Activated CD4-positive, alpha-beta T cell treated with anti-CD3 and anti-CD28 coated beads for 4 hours (primary cell): ENCODE measurements around the gene ESRP2.

ENCODE experiments used
- DNase-seq, 2 donors: peaks; one replicate each; pipeline ENCODE4 v3.0.0-alpha.2; 2020

ESRP2 gene

DNA sequence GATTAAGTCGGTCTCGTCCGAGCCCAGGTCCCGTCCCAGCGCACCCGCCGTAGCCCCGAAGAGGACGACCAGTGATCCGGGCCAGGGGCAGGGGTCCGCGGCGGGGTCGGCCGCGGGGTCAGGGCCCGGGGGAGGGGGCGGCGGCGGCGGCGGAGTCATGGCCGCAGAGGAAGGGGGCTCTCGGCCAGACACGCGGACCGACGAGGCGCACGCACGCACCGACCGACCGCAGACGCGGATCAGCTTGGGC is at the start of gene ESRP2:
TSS of gene ESRP2 (minus strand) at position 241 of the 250 bp plus-strand sequence. CDS start at position 159, 82 bp downstream.
- no peak for DNase-seq

GRCh38 chr16:68285683-68286082 is 49.8 kb upstream of the ESRP2 start:
- DNase-seq = no peak

DNA sequence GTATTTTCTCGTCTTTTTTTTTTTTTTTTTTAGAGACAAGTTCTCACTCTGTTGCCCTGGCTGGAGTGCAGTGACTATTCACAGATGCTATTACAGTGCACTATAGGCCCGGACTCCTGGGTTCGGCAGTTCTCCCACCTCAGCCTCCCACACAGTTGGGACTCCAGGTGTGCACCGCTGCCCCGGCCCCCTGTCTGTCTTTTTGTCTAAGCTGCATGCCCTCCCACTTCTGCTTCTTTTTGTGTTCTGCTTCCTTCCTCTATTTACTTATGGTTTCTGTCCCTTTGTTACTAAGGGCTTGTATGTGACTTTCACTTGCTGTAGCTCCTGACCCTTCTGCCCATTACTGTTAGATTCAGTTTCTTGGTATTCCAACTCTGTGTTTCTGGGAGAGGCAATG is 48.9 kb upstream of the ESRP2 start:
- no peak for DNase-seq

DNA sequence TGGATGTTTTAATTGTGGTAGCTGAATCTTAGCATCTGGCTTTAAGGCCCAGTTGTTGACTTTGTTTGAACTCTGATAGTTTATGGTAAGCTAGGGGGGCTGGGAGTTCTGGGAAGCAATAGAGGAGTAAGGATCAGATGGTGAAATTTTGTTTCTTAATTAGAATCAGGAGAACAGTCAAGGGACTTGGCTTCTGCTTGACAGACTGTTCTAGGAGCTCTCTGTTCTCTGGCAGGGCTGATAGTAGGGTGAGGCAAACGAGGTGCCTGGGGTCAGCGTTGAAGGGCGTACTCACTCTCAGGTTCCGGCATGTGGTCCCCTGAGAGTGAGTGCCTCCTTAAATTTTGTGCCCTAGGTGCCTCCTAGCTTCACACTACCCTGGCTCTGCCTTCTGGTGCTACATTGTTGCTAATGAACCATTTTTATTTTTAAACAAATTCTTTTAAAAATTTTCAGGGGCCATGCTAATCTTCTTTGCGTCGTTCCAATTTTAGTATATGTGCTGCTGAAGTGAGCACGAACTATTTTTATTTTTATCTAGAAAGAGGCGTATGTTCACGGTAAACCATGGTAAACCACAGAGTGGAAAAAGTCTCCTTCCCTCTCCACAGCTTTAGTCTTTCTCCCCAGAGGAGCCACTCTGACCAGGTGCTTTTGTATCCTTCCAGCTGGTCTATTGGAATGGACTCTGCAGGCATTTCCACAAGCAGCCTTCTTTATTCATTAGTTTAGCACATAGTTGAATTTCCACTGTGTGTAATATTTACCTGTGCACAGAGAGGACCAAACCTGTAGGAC is 48.1 kb upstream of the ESRP2 start:
- DNase-seq = no peak

DNA sequence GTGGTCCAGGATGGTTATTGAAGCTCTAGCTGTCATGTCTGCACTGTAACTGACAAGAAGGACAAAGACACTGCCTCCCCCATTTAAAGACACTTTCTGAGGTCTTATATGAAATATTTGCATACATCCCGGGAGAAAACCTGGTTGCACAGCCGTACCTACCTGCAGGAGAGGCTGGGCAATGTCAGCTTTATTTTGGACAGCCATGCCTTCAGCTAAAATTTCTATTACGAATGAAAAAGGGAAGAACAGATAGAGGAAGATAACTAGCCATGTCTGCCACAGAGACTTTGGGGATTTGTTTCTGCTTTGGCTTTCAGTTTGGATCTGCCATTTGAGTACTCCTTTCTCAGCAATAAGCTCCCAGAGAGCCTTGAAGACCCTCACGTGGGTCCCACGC is 47.4 kb upstream of the ESRP2 start:
- DNase-seq = no peak

DNA sequence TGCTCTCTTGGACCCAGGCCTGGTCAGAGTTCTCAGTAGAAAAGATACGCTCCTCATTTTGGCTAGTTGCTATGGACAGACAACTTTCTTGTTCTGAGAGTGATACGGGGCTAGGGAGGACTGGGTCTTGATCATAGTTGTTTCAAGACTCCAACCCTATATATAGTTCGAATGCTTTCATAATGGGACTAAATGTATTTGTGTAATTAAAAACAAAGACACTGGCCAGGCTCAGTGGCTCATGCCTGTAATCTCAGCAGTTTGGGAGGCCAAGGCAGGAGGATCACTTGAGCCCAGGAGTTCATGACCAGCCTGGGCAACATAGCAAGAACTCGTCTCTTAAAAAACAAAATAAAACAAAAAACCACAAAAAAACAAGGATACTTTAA is 46.1 kb upstream of the ESRP2 start:
- no peak for DNase-seq

DNA sequence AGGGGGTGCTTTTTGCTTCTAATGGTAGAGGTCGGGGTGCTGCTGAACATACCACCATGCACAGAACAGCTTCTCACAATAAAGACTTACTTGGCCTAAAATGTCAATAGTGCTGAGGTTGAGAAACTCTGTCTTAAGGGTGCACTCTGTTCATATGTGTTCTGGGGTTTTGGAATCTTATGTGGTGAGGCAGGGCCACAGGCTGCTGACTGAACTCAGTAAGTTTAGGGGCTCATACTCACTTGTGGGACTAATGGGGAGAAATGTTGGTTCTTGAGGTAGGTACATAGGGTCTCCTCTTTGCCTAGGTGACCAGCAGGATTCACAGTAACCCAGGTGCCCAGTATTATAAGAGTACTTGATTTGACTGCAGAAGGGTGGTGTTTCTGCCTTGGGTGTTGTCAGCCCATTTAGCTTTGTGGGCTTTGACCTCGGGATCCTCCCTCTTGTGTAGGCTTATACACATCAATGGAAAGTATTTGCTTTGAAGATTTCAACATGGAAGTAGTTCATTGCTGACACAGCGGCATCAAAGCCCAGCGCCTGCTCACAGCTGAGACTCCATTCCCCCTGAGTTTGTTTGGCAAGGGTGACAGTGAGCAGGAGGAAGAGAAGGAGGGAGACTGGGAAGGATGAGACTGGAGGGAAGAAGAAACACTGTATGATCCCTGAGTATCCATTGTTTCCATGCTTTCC is 45.6 kb upstream of the ESRP2 start:
- DNase-seq = peak; percentile 29 to 36

DNA sequence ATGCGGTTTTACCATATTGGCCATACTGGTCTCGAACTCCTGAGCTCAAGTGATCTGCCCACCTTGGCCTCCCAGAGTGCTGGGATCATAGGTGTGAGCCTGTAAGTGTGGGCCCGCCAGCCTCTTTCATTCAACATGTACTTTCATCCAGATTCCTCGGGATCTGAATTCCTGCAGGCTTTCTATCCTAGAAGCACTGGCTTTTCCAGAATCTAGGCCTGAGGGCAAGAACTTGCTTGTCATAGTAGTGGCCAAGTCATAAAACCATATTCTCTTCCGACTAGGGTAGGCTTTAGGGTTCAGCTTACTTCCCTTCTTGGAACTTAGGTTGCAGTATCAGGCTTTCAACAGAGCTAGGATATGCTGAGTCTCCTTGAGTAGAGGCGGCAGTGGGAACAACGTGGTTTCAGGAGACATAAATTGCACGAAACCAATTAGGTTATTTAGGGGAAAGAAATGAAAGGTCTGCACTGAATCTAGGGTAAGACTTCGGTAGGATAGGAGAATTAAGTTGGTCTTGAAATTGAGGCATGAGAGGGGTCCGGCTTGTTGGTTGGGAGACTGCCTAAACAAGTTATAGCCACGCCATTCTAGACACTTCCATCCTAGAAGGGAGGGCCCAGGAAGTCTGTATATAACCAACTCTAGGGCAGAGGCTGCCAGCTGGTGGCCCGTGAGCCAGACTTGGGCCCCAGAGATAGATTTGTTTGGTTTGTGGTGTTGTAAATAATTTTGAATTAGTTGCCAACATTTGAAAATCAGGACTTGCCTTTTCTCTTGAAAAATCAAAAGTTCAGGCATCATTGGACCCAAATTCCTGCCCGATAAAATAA is 44.0 kb upstream of the ESRP2 start:
- DNase-seq = no peak

DNA sequence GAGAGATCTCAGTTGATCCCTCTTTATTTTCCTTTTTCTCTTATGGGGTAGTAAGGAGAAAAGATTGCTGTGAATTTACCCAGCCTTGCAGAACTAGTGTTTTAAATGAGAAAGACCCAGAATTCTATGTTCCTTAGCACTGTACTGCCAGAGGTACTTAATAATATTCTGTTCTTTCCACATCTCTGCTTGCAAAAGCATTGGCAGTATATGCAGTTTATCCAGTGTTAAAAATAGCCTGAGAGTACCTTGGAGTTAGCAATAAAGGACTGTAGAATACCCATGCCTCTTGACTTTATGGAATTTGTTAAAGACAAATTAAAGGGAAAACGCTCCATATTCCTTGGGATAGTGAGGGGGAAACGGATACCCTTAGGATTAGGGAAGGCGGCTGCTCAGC is 40.3 kb upstream of the ESRP2 start:
- DNase-seq = no peak

- peak; percentile 28 for DNase-seq
Measured at GRCh38 chr16:68275611-68276191, 39.8 kb upstream of the ESRP2 start.

GRCh38 chr16:68274441-68274840 is 38.5 kb upstream of the ESRP2 start:
- DNase-seq = no peak

DNA sequence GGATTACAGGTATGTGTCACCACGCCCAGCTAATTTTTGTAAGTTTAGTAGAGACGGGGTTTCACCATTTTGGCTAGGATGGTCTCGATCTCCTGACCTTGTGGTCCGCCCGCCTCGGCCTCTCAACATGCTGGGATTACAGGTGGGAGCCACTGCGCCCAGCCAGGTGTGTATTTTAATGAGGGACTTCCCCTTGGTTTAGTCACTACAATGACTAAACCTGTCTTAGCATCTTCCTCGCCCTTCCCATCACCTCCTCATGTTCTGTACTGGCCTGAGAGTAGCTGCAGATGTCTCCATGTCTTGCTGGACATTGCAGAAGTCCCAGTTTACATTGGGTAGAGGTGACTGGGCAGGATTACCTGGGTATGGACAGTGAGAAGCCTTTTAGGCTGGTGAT is 38.0 kb upstream of the ESRP2 start:
- no peak for DNase-seq

GRCh38 chr16:68273459-68273858 is 37.5 kb upstream of the ESRP2 start:
- no peak for DNase-seq

DNA sequence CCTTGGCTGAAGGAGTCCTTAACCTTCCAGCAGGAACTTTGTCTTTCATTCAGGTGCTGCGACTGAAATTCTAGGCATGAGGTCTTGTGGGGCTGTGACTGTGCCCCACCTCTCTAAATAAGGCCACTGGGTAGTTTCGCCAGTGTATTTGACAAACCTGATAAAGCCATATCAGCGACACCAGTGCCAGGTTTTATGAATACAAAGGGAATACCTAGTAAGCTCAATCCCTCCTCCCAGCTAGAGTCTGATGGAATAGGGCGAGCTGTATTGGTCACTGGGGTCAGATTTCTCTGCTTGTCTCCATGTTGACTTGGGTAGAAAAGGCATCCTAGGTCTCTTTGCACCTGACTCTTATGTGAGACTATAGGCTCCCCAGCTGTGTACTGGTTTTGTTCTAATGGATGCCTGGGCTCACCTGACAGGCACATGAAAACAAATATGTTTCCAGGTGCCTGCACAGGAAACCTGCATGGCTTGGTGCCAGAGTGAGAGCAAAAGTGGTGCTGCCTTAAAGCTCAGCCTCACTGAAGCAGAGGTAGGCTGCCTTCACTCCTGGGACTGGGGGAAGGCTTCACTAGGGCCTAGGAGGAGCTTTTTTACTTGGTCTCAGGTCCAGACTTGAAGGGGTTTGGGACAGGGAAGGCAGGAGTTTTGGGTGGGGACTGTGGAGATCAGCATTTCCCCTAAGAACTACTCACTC is 36.7 kb upstream of the ESRP2 start:
- DNase-seq = peak; percentile 42 to 47

GRCh38 chr16:68270353-68270752 is 34.4 kb upstream of the ESRP2 start:
- DNase-seq = peak; percentile 32 to 34

GRCh38 chr16:68269793-68270192 is 33.9 kb upstream of the ESRP2 start:
- no peak for DNase-seq

DNA sequence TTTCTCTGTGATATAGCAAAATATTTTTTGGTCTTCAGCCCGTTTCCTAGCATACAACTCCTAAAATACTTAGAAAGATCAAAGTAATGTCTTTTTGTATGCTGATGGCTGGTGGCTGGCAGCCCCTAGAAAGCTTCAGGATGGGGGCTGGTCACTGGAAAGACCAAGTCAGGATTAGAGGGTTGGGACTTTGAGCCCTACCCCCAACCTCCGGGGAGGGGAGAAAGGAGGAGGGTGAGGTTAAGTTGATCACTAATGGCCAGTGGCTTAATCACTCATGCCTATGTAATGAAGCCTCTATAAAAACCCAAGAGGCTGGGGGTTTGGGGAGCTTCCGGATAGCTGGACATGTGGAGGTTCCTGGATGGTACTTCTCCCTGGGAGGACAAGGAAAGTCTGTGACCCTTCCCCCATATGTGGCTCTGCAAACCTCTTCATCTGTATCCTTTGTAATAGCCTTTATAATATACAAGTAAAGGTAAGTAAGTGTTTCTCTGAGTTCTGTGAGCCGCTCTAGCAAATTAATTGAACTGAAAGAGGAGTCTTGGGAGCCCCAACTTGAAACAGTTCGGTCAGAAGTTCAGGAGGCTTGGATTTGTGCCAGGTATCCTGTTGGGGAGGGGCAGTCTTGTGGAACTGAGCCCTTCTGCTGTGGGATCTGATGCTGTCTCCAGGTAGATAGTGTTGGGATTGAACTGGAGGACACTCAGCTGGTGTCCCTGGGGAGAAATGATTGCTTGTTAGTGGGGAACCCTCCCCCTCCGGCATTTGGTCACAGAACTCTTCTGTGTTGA is 31.9 kb upstream of the ESRP2 start:
- DNase-seq = no peak

DNA sequence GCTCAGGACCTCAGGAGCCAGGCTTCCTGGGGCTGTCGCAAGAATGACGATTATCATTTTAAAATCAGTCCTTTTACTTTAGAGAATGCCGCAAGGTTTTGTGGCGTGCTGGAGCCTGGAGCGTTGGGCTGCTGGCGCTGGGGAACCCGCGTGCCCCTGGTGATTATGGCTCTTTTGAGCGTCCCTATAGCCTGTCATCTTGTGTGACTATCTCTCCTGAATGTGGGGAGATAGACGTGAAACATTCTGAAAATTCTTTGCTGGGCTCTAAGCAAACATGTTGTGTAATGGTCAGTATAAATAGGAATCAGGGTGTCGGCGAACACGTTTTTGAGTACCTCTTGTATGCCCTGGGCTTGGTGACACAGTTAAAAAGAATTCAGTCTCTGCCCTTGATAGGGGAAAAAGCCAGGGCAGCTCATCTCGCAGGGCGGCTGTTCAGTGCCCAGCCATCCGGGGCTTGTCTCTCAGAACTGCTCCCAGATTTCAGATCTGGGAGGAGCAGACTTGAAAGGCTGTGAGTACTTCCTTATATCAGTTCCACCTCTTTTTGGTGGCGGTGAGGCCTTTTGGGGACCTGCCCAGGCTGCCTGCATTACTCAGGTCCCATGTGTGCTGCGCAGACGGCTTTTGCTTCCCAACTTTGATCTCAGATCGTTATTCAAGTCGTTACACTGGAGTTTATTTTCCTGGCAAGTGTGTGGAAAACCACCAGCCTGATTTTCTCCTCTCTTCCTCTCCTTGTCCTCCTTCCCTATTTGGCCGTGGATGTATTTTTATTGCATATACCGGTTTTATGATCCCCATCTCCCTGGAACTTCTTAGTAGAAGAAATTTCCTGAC is 29.4 kb upstream of the ESRP2 start:
- peak; percentile 54 to 56 for DNase-seq

DNA sequence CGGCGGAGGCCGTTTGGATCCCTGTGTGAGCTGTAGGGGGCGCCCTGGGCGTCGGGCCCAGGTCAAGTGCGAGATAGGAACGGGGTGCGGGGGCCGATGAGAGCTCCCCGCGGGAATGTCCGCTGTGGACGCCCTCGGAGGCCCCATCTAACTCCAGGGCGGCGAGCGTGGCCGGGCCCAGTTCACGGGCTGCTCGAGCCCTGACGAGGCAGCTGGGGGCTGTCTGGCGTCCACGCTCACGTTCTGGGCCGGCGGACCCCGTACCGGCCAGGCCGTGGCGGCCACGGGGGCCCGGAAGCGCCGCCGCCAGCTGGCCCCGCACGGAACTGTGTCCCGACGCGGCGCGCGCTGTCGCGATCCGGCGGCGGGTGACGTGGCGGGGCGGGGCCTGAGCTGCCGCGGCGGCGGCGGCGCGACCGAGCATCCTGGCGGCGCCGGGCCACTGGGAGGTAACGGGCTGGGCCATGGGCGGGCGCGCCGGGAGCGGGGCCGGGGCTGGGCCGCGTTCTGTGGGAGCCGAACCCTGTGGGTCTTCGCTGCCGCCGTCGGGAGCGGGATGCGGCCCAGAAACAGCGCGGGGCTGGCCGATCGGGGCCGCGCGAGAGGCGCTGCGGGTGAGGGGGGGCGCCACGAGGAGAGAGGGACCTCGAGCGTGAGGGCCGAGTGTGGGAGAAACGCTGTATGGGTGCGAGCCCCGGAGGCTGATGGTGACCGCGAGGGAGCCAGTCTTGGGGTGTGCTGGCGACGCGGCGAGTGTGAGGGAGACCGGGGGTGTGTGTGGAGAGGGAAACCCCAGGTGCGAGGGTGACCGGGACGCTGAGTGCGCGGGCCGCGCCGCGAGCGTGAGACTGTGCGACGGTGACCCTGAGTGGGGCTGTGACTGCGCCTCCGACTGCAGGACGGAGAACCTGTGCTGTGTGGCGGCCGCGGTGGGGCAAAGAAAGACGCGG is 28.5 kb upstream of the ESRP2 start, which contains the start of gene SLC7A6:
TSS of gene SLC7A6 (plus strand) at position 399 of the 950 bp plus-strand sequence. CDS start 10,201 bp downstream, outside the sequence.
- DNase-seq = peak; percentile 84 to 87
